ENCODE results near the gene MMP1.

MMP1 gene

GRCh38 chr11:102798012-102798746 is at the start of gene MMP1:
Gene MMP1 (minus strand): TSS chr11:102798160. CDS start chr11:102798092, 68 bp downstream.
- no peak for DNase-seq (ENCODE audit: low read depth in 2 of 2)

DNA sequence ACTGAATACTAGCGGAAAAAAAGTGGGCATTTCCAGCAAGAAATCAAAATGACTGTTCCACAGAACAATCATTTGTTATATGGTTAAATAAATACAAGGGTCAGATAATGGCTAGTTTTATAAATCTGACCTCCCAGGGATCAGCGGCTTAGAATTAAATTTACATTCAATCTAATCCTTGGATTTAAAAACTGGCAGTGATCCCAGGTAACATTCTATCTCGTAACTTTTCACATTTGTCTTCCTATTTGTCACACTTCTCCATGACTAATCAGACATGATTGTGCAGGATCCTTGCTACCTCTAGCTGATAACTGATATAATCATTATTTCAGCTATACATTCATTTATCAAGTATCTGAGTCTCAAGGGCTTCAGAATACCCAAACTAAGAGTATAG is 48.3 kb upstream of the MMP1 start:
- DNase-seq (ENCODE audit: low read depth in 2 of 2), result no peak

DNA sequence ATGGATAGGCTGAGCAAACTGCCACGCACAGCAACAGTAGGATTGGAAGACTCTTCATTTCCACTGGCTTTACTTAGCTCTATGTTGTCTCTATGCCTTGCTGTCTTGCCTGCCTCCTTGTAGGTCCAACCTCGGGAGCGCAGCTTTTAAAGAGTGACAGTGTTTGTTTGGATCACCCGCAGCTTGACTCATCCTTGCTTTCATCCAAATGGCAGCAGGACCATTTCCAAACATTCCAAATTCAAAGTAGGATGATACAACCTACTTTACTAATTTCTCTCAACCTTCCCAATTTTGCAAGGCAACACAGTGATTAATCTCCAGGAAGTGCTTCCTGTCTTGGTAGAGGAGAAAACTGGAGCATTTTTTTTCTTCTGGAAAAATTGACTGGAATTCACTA is 45.5 kb upstream of the MMP1 start, which contains the start of gene MMP3:
TSS of gene MMP3 (minus strand) at position 121 of the 400 bp plus-strand sequence. CDS start at position 58, 63 bp downstream.
- no peak for DNase-seq (ENCODE audit: low read depth in 2 of 2)

- no peak for DNase-seq (ENCODE audit: low read depth in 2 of 2)
These were observed 45.0 kb upstream of the MMP1 start for GRCh38 chr11:102842930-102843329.

DNA sequence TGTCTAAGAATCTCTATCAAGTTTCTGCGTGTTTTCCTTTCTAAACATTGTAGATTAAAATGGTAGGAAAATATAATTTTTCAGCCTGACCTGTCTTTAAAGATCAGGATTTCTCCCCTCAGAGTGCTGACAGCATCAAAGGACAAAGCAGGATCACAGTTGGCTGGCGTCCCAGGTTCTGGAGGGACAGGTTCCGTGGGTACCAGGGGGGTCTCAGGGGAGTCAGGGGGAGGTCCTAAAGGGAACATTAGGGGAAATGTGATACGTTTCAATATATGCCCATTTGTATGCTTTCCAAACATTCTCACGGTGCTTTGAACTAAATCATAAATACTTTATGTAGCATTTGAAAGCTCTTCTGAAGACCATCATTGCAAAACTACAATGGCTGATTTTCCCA is 42.1 kb upstream of the MMP1 start:
- DNase-seq (ENCODE audit: low read depth in 2 of 2), result no peak

DNA sequence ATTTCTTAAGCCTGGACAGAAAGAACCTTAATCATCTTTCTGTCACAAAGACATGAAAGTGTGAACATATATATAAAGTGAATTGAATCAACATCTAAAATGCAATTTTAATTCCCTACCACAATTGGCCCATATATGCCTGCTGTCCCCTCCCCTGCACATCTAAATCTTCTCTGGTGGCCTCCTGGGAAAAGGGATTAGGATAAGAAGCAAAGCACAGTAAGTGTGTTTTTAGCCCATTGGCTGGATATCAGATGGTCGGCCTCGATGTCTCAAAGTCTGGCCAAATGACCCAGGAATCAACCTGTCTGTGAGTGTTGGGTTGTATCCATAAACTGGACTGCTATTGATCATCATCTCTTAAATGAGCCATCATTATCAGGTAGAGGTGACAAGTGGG is 39.7 kb upstream of the MMP1 start:
- DNase-seq (ENCODE audit: low read depth in 2 of 2), result no peak

DNA sequence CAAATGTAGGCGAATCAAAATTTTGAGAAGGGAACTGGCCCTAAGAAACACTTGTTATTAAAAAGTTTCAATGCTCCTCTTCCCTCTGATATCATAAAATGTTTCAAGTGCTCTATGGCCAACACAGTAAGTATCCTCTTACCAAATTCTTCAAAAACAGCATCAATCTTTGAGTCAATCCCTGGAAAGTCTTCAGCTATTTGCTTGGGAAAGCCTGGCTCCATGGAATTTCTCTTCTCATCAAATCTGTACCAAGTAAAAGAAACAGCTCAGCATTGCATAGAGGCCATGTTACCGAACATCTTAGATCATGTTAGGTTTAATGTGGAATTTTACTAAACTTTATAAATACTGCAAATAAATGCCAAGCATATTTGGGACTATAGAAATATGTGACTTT is 39.2 kb upstream of the MMP1 start:
- no peak for DNase-seq (ENCODE audit: low read depth in 2 of 2)

- no peak for DNase-seq (ENCODE audit: low read depth in 2 of 2)
These were observed 38.4 kb upstream of the MMP1 start for GRCh38 chr11:102836290-102836875.

- no peak for DNase-seq (ENCODE audit: low read depth in 2 of 2)
These were observed 35.8 kb upstream of the MMP1 start for GRCh38 chr11:102833731-102834130.

- DNase-seq (ENCODE audit: low read depth in 2 of 2), result no peak
These were observed 34.7 kb upstream of the MMP1 start for GRCh38 chr11:102832612-102833011.

DNA sequence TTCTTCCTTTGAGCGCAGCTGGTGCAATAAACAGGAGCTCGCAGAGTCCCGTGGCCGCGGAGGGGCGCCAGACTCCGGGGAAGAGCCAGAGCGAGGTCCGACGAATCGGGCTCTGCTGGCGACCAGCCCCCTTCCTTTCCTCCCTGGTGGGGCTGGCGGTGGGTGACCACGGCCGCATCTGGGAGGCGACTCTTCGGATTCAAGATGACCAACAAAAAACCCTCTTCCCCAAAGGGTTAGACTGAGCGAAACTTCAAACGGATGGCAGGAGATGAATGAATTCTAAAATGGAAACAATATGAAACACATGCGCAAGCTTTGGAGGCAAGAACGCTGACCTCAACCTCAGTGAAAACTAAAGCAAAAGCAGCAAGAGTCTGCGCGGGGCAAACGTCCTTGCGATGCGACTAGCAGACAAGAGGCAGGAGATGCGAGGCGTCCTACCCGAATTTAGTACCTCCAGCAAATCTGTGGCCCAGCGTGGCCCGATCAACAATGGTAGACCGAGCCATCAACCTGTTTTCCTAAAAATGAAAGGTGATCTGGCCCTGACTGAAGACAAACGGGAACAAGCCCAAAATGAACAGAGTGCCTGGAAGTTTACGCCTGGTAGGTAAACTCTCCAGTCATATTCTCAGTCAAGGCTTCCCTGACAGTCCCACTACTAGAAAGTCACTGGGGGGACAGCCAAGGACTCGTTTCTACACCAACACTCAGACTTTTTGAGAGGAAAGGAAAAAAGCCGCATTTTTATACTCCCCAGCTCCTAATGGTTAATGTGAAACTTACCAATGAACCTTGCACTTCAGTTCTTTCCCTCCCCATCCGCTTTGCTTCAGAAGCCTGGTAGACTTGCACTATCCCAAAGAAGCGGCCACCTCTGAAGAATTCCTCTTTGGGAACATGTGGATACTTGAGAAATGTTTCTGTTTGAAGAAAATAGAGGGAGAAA is 33.8 kb upstream of the MMP1 start:
- DNase-seq (ENCODE audit: low read depth in 2 of 2), result no peak

DNA sequence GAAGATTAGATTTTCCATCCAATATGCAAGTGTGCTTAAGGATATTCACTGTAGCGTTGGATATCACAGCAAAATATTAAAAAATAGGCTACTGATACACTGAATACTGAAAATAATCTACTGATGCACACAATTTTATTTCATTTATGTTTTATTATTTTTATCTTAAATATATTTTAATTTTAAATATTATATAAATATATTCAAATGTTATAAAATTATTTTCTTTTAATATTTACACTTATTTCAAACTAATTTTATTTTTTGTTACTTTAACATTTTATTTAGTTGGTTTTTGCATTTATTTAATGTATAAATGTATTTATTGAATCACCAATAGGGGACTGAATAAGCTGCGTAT is 33.1 kb upstream of the MMP1 start:
- DNase-seq (ENCODE audit: low read depth in 2 of 2), result no peak

- DNase-seq (ENCODE audit: low read depth in 2 of 2), result no peak
These were observed 32.2 kb upstream of the MMP1 start for GRCh38 chr11:102830001-102830727.

DNA sequence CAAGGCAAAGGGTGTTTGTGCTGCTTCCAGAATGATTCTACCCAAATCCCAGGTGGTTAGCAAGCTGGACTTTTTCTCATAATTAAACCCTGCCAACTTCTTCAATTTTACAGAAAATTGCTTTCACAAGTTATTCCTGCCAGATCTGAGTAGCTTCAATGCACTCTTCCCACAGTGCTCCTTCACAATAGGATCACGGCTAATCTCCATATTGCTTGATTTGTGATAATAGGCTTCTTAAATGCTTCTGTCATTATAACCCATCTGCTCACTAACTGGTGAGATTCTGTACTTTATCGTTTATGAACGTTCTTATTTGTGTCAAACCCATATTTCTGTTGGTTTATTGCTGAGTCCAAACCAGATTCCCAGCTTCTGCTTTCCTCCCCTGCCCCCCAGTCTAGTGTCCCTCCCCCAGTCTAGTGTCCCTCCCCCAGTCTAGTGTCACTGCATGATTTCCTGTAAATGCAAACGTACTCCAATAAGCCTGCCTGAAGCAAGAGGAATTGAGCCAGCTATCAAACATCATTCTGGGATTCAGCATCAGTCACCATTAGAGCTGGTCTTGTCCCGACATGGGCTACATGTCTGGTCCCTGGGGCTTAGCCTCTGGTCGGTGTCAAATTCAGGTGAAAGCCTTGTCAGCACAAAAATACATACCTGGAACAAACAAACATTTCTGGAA is 31.5 kb upstream of the MMP1 start:
- DNase-seq (ENCODE audit: low read depth in 2 of 2), result no peak

DNA sequence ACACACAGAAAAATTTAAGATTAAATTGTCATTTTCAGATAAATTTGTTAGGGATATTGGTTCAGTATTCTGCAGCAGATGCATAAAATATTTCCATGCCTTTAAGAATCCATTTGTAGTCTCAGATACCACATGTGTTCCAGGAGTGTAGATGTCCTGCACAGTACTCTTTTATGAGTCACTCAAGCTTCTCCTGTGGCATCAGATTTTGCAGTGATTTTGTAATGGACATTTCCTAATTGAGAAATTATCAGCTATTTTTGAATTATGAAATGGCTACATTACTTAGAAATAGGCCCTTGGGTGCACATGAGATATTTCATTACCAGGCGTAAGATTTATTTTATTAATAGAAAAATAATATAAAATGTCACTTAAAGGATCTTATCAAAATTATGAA is 26.6 kb upstream of the MMP1 start:
- no peak for DNase-seq (ENCODE audit: low read depth in 2 of 2)

DNA sequence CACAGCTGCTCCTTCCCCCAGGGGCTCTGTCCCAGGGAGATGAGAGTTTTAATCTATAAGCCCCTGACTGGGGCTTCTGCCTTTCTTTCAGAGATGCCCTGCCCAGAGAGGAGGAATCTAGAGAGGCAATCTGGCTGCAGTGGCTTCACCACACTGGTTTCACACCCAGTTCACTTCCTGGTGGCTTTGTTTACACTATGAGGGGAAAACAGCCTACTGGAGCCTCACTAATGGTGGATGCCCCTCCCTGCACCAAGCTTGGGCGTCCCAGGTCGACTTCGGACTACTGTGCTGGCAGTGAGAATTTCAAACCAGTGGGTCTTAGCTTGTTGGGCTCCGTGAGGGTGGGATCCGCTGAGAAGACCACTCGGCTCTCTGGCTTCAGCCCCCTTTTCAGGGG is 21.5 kb upstream of the MMP1 start:
- no peak for DNase-seq (ENCODE audit: low read depth in 2 of 2)

DNA sequence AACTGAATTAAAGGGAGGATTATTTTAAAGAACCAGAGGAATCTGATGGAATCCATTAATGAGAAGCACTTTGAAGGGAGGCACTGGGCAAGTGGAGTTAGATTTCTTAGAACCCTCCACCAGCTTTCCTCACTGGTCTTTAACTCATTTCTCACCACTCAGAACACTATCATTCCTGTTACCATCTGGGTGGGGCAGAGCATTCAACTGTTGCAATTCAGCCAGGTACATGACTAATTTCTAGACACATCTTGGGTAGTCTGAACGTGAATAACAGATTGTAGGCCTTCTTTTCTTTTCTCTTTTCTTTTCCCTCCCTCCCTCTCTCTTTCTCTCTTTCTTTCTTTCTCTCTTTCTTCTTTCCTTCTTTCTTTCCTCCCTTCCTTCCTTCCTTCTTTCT is 15.5 kb upstream of the MMP1 start:
- DNase-seq (ENCODE audit: low read depth in 2 of 2), result no peak

GRCh38 chr11:102812188-102812587 is 14.2 kb upstream of the MMP1 start:
- no peak for DNase-seq (ENCODE audit: low read depth in 2 of 2)

GRCh38 chr11:102810950-102811660 is 13.1 kb upstream of the MMP1 start:
- DNase-seq (ENCODE audit: low read depth in 2 of 2), result no peak

DNA sequence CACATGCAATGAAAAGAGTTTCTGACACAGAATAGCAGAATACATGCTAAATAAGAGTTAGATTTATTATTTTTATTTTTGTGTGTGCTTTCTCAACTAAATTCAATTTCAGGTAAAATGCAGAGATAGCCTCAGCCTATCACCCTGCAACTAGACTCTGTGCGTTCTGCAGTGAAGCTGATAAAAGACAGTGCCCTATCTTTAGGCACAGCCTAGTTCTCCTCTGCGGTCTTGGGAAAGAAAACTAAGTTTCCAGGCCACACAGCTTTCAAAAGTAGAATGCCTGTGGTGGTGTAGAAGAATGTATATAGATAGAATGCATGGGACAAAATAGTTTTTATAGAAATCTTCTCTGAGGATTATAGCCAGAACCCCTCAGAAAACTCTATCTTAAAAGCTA is 12.0 kb upstream of the MMP1 start:
- no peak for DNase-seq (ENCODE audit: low read depth in 2 of 2)

- DNase-seq (ENCODE audit: low read depth in 2 of 2), result no peak
These were observed 10.0 kb upstream of the MMP1 start for GRCh38 chr11:102807921-102808320.

Measured in stimulated activated CD4-positive, alpha-beta T cell treated with anti-CD3 and anti-CD28 coated beads, Interleukin-12 subunit alpha, Interleukin-12 subunit beta, amount 100 ng/mL, for 24 hours (primary cell).